SKM-1 (cell line): ENCODE data around the gene GRM5.

ENCODE experiments used
- DNase-seq: peaks from one replicate; lab custom pipeline; 2025; ENCODE audit not compliant: unreplicated experiment; lab: John Stamatoyannopoulos, UW

The GRM5 gene

GRCh38 chr11:88619656-88620385, 446.0 kb downstream of the GRM5 start:
- DNase-seq = no peak

- no peak for DNase-seq
Observed at GRCh38 chr11:88619071-88619425, 446.7 kb downstream of the GRM5 start.

GRCh38 chr11:88618327-88619070, 447.3 kb downstream of the GRM5 start:
- DNase-seq = no peak

- no peak for DNase-seq
Observed at GRCh38 chr11:88617226-88617625, 448.6 kb downstream of the GRM5 start.

- DNase-seq = no peak
Observed at GRCh38 chr11:88604260-88604659, 461.5 kb downstream of the GRM5 start.

- no peak for DNase-seq
Observed at GRCh38 chr11:88603091-88603867, 462.5 kb downstream of the GRM5 start.

GRCh38 chr11:88597387-88597786, 468.4 kb downstream of the GRM5 start:
- DNase-seq = no peak

GRCh38 chr11:88596786-88597185, 469.0 kb downstream of the GRM5 start:
- no peak for DNase-seq

- no peak for DNase-seq
Observed at GRCh38 chr11:88594274-88594950, 471.4 kb downstream of the GRM5 start.

GRCh38 chr11:88590361-88590760, 475.4 kb downstream of the GRM5 start:
- no peak for DNase-seq

GRCh38 chr11:88583251-88583650, 482.5 kb downstream of the GRM5 start:
- no peak for DNase-seq

GRCh38 chr11:88579466-88579865, 486.3 kb downstream of the GRM5 start:
- no peak for DNase-seq

GRCh38 chr11:88576741-88577140, 489.0 kb downstream of the GRM5 start:
- DNase-seq = no peak

GRCh38 chr11:88575916-88576315, 489.9 kb downstream of the GRM5 start:
- DNase-seq = no peak

GRCh38 chr11:88569342-88569741, 496.4 kb downstream of the GRM5 start:
- no peak for DNase-seq

GRCh38 chr11:88555829-88556202, 510.0 kb downstream of the GRM5 start:
- DNase-seq = no peak

GRCh38 chr11:88555018-88555828, 510.6 kb downstream of the GRM5 start:
- no peak for DNase-seq

GRCh38 chr11:88553204-88553603, 512.6 kb downstream of the GRM5 start:
- no peak for DNase-seq

GRCh38 chr11:88552379-88553062, 513.3 kb downstream of the GRM5 start:
- peak; percentile 50 for DNase-seq
